MM.1S (cell line): ENCODE results near the gene CRACDL.

Source experiments
- DNase-seq: peaks from one replicate; pipeline ENCODE4 v3.0.0-alpha.2; 2015
- H2AFZ ChIP-seq: fragments of 300-600 bp; sonication (generic); 2 replicates; pipeline ENCODE4 v1.6.0; 2016; ENCODE audit warnings: antibody characterized with exemption, low read length
- H3F3A ChIP-seq: fragments of 300-600 bp; sonication (generic); 2 replicates; pipeline ENCODE4 v1.6.1; 2016; ENCODE audit warnings: mild to moderate bottlenecking, antibody characterized with exemption, low read length, moderate library complexity, mixed read lengths; ENCODE audit not compliant: insufficient read depth
- H3K27ac ChIP-seq: fragments of 300-600 bp; sonication (generic); 2 replicates; pipeline ENCODE4 v1.5.1; 2016; ENCODE audit warnings: mild to moderate bottlenecking, low read length
- H3K27me3 ChIP-seq: fragments of 300-600 bp; sonication (generic); replicated peaks from 2 replicates; pipeline ENCODE4 v1.6.0; 2016; ENCODE audit warnings: low read length; ENCODE audit not compliant: insufficient read depth
- H3K36me3 ChIP-seq: fragments of 300-600 bp; sonication (generic); replicated peaks from 2 replicates; pipeline ENCODE4 v1.6.1; 2016; ENCODE audit warnings: mild to moderate bottlenecking, low read length, mixed read lengths; ENCODE audit not compliant: insufficient read depth
- H3K4me1 ChIP-seq: fragments of 300-600 bp; sonication (generic); 2 replicates; pipeline ENCODE4 v1.6.1; 2016; ENCODE audit warnings: low read length, mixed read lengths
- H3K4me2 ChIP-seq: fragments of 300-600 bp; sonication (generic); 2 replicates; pipeline ENCODE4 v1.6.0; 2016; ENCODE audit warnings: low read depth, low read length
- H3K4me3 ChIP-seq: fragments of 300-600 bp; sonication (generic); 2 replicates; pipeline ENCODE4 v1.5.1; 2016; ENCODE audit warnings: low read length, mixed read lengths
- H3K79me2 ChIP-seq: fragments of 300-600 bp; sonication (generic); 2 replicates; pipeline ENCODE4 v1.6.1; 2016; ENCODE audit warnings: mixed run types, low read length, mixed read lengths
- H3K9ac ChIP-seq: fragments of 300-600 bp; sonication (generic); 2 replicates; pipeline ENCODE4 v1.6.1; 2016; ENCODE audit warnings: low read length, mixed read lengths
- H3K9me2 ChIP-seq: fragments of 300-600 bp; sonication (generic); replicated peaks from 2 replicates; pipeline ENCODE4 v1.6.1; 2016; ENCODE audit warnings: mild to moderate bottlenecking, low read length, mixed read lengths; ENCODE audit not compliant: insufficient read depth
- H3K9me3 ChIP-seq: fragments of 300-600 bp; sonication (generic); replicated peaks from 2 replicates; pipeline ENCODE4 v1.6.1; 2016; ENCODE audit warnings: mild to moderate bottlenecking, low read length, mixed read lengths; ENCODE audit not compliant: insufficient read depth
- H4K20me1 ChIP-seq: fragments of 300-600 bp; sonication (generic); 2 replicates; pipeline ENCODE4 v1.6.1; 2016; ENCODE audit warnings: mild to moderate bottlenecking, low read length, moderate library complexity, mixed read lengths; ENCODE audit not compliant: insufficient read depth
- CTCF ChIP-seq: fragments of 300-600 bp; sonication (generic); IDR thresholded peaks from 2 replicates; pipeline ENCODE4 v1.5.1; 2016; ENCODE audit warnings: antibody characterized with exemption, low read length, mixed read lengths
- EZH2 ChIP-seq: fragments of 300-600 bp; sonication (generic); optimal IDR thresholded peaks from 2 replicates; pipeline ENCODE3; 2017; ENCODE audit warnings: low read depth, mild to moderate bottlenecking, antibody characterized with exemption, low read length, mixed read lengths
- EZH2phosphoT487 ChIP-seq: fragments of 300-600 bp; sonication (generic); IDR thresholded peaks from 2 replicates; pipeline ENCODE4 v1.6.1; 2018; ENCODE audit warnings: antibody characterized with exemption, low read length

The CRACDL gene

GRCh38 chr2:98805412-98806171 lies 130.4 kb downstream of the CRACDL start:
- Histone ChIP-seq H3F3A (no peaks in the 10 kb centered on the region), H3K27ac (no peak overlapping the region), H3K9me3 (no peaks in the 10 kb centered on the region), H3K79me2 (no peaks in the 10 kb centered on the region), H2AFZ (no peak overlapping the region), H3K27me3 (no peaks in the 10 kb centered on the region), H3K4me3 (no peak overlapping the region), H3K4me1 (no peaks in the 10 kb centered on the region), H4K20me1 (no peaks in the 10 kb centered on the region), H3K9ac (no peak overlapping the region), H3K9me2 (no peaks in the 10 kb centered on the region), H3K36me3 (no peaks in the 10 kb centered on the region), H3K4me2 (no peak overlapping the region)
- TF ChIP-seq EZH2phosphoT487 = no peak
- no peak for DNase-seq

- no peaks in the 10 kb centered on the region for H3K4me1 ChIP-seq
- H3K27ac ChIP-seq = no peak overlapping the region
- TF ChIP-seq EZH2 = no peak
- no peak for DNase-seq
- no peak overlapping the region for H3K4me2 ChIP-seq
- H3F3A ChIP-seq = no peaks in the 10 kb centered on the region
- H3K9ac ChIP-seq = no peak overlapping the region
- H3K4me3 ChIP-seq = no peak overlapping the region
- no peaks in the 10 kb centered on the region for H4K20me1 ChIP-seq
- no peaks in the 10 kb centered on the region for H3K9me2 ChIP-seq
- no peaks in the 10 kb centered on the region for H3K9me3 ChIP-seq
- no peaks in the 10 kb centered on the region for H3K27me3 ChIP-seq
- H3K36me3 ChIP-seq = no peaks in the 10 kb centered on the region
- H2AFZ ChIP-seq = no peak overlapping the region
- H3K79me2 ChIP-seq = no peaks in the 10 kb centered on the region
Observed at GRCh38 chr2:98804736-98805135, 131.3 kb downstream of the CRACDL start.

GRCh38 chr2:98804265-98804650 lies 131.8 kb downstream of the CRACDL start:
- H3K36me3 ChIP-seq = no peaks in the 10 kb centered on the region
- H3K9me2 ChIP-seq = no peaks in the 10 kb centered on the region
- no peaks in the 10 kb centered on the region for H3K4me1 ChIP-seq
- H3K79me2 ChIP-seq = no peaks in the 10 kb centered on the region
- no peaks in the 10 kb centered on the region for H3K9me3 ChIP-seq
- no peaks in the 10 kb centered on the region for H4K20me1 ChIP-seq
- no peak for DNase-seq
- no peak overlapping the region for H2AFZ ChIP-seq
- no peaks in the 10 kb centered on the region for H3K27me3 ChIP-seq
- no peak overlapping the region for H3K27ac ChIP-seq
- no peak overlapping the region for H3K4me2 ChIP-seq
- H3K4me3 ChIP-seq = no peak overlapping the region
- no peak overlapping the region for H3K9ac ChIP-seq
- H3F3A ChIP-seq = no peaks in the 10 kb centered on the region
- TF ChIP-seq EZH2 (no peak), EZH2phosphoT487 (no peak), CTCF (no peak)

- H4K20me1 ChIP-seq = no peaks in the 10 kb centered on the region
Observed at GRCh38 chr2:98803405-98804264, 132.4 kb downstream of the CRACDL start.

More at GRCh38 chr2:98803405-98804264, 132.4 kb downstream of the CRACDL start:
- Histone ChIP-seq H3F3A (no peaks in the 10 kb centered on the region), H3K9me3 (no peaks in the 10 kb centered on the region), H3K27me3 (no peaks in the 10 kb centered on the region), H3K9ac (no peak overlapping the region), H3K4me3 (no peak overlapping the region), H2AFZ (no peak overlapping the region), H3K27ac (no peak overlapping the region), H3K4me1 (no peaks in the 10 kb centered on the region), H3K4me2 (no peak overlapping the region), H3K9me2 (no peaks in the 10 kb centered on the region), H3K79me2 (no peaks in the 10 kb centered on the region), H3K36me3 (no peaks in the 10 kb centered on the region)
- no peak for DNase-seq
- TF ChIP-seq EZH2phosphoT487 (no peak), CTCF (no peak), EZH2 (no peak)
